GM20000 (cell line): ENCODE data around the gene SH3GLB1.

ENCODE experiments used
- DNase-seq: peaks from one replicate; pipeline ENCODE4 v3.0.0; 2012; ENCODE audit warnings: low spot score
- TF ChIP-seq, protein P1 (sequence below): IDR thresholded peaks from 2 replicates; pipeline ENCODE4 v1.5.1; 2012; ENCODE audit warnings: mild to moderate bottlenecking, control low read depth; ENCODE audit errors: extremely low read depth, missing control alignments

SH3GLB1 gene

DNA sequence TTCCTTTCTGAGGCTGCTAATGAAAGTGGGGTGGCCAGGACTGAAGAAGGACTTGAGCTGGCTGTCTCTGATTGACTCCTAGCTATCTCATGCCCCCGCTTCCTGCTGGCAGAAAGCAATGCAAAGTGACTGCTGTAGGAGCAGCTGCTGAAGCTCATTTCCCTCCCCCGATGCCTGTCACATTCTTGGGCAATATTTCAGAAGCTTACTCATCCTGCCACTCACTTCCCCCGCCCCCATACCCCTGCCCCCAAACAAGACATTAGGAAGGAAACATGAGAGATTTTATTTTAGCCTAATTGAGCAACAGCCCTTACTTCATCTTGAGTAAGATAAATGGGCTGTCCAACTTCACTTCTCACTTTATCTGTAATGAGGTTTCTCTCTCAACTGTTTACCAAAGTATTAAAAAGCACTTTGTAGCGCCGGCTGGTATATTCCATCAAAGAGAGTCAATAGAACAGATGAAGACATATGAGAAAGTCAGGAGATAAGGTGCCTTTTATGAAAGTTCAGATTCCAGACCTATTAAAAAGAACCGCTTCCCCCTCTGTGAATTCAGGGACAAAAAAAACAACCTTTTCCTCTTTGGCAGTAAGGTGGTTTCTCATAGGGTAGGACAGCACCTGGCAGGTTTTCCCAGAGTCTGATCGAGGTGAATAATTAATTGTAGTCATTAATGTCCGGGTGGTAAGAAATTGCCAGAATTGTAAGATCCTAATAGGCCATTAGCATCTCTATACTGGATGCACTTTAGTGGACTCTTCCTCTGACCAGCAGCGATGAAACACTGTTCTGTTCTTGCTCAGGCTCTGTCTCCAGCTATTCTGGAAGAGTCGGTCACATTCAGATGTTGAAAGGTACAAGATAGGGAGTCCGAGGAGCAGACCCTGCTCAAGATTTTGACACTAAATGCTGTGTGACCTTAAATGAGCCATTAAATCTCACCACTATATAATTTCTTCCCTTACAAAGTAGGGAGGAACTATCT, 70.2 kb downstream of the SH3GLB1 start:
- DNase-seq, result peak; percentile 32
- TF ChIP-seq, protein P1, sequence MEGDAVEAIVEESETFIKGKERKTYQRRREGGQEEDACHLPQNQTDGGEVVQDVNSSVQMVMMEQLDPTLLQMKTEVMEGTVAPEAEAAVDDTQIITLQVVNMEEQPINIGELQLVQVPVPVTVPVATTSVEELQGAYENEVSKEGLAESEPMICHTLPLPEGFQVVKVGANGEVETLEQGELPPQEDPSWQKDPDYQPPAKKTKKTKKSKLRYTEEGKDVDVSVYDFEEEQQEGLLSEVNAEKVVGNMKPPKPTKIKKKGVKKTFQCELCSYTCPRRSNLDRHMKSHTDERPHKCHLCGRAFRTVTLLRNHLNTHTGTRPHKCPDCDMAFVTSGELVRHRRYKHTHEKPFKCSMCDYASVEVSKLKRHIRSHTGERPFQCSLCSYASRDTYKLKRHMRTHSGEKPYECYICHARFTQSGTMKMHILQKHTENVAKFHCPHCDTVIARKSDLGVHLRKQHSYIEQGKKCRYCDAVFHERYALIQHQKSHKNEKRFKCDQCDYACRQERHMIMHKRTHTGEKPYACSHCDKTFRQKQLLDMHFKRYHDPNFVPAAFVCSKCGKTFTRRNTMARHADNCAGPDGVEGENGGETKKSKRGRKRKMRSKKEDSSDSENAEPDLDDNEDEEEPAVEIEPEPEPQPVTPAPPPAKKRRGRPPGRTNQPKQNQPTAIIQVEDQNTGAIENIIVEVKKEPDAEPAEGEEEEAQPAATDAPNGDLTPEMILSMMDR, result no peak

DNA sequence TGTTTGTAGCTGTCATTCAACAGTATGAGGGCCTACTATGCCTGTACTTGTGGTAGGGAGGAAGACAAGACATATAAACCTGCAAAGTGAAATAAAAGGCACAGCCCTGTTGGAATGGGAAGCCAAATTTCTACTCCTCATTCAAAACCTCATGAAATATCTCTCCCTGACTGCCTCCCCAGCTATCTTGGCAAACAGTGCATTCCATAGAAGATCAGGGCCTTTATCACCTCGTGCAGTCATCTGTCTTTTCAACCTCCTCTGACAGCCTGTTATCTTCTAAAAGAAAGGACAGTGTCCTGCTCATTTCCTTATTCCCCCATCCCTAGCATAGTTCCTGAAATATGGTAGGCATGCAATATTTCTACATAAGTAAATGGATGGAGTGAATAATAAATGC, 71.0 kb downstream of the SH3GLB1 start:
- TF ChIP-seq, protein P1, result no peak
- DNase-seq, result no peak

DNA sequence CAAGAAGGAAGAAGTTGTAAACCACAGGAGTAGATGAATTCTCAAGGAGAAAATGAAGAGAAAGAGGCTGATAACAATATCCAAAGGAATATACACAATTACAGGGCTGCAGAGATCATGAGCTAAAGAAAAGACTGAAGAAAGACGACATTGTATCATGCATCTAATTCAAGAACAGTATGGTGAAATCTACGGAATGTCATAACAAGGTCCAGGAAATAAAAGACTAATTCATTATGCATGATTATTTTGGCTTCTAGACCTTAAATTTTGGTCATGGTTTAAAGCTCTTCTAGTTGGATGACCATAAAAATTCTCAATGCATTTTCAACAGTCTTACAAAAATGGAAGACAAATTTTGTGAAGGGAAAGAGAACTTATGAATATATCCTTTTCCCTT, 71.7 kb downstream of the SH3GLB1 start:
- DNase-seq, result no peak
- TF ChIP-seq, protein P1, result no peak

DNA sequence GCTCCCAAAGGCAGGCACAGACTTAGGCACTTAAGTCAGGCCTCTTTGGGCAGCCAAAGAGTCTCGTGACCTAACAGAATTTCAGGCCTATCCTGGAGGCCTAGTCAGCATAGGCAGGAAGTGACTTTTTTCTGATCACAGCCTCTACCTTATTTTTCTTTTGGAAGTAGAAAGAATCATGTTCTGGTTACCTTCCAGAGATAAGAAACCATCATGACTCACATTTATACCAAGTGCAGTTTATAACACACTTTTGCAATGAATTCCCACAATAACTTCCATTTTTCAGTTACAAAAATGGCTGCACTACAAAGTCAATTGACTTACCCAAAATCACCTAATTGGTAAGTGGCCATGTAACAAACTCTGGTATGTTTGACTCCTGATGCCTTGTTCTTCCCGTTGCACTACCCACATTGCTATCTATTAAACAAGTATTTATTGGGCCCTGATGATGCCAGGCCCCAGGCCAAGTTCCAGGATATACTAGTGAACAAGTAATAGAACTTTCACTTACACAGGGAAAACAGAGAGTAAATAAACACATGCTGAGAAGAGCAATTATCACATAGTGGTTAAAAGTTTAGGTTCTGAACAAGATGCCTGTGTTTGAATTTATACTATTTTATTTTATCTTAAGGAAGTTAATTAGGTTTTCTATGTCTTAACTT, 74.3 kb downstream of the SH3GLB1 start:
- DNase-seq, result no peak
- TF ChIP-seq, protein P1, result no peak

DNA sequence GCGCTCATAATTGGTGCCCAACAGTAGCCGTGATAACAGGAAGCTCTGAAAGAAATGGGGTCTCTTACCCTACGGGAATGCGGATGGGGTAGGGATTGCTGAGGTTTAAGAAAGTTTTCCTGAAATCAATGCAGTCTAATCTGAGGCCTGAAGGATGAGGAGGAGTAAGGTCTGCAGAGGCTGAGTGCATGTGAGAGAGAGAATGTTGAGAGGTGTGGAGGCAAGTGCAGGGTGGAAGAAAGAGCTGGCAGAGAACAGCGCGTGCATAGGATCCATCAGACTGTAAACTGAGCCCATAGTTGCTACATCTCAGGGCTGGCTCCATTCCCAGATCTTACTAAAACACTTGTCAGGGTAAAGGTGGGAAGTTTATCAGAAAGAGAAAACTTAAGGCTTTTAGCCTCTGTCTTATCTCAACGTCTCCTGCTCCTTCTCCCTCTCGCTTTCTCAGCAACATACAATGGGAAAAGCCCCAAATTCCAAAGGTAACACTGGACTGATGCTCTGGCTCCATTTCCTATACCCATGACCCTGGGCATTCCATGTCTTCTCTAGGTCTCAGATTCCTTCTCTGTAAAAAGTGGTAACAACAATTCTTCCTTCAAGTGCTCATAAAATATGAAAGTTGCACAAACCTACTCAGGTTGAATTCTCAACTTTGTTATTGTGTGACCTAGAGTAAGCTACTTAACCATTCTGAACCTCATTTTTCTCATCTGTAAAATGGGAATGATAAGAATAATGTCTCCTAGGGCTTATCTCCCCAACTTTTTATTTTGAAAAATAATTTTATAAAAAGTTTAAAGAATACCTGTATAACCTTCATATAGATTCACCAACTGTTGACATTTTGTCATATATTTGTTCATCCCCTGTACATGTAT, 75.2 kb downstream of the SH3GLB1 start:
- DNase-seq, result no peak
- TF ChIP-seq, protein P1, result no peak

DNA sequence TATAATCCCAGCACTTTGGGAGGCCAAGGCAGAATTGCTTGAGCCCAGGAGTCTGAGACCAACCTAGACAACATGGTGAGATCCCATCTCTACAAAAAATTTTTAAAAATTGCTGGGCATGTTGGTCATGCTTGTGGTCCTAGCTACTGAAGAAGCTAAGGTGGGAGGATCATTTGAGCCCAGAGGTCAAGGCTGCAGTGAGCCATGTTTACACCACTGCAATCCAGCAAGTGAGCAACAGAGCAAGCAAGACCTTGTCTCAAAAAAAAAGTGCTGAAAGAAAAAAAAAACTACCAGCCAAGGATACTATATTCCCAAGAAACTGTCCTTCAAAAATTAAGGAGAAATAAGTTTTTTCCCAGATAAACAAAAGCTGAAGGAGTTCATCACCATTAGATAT, 78.1 kb downstream of the SH3GLB1 start:
- DNase-seq, result no peak
- TF ChIP-seq, protein P1, result no peak

DNA sequence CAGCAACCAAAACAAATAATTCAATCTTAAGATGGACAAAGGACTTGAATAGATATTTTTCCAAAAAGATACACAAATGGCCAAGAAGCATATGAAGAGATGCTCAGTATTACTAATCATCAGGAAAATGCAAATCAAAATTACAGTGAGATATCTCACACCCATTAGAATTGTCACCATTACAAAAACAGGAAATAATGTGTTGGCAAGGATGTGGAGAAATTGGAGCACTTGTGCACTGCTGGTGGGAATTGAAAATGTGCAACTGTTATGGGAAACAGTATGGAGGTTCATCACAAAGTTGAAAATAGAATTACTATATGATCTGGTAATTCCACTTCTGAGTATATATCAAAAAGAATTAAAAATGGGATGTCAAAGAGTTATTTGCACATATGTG, 83.2 kb downstream of the SH3GLB1 start:
- TF ChIP-seq, protein P1, result no peak
- no peak for DNase-seq
